Mucosa of rectum (tissue), 2 donors: ENCODE data around the gene CRYGA.

Source experiments
- H3K27ac ChIP-seq, 2 donors: one replicate each; pipeline ENCODE4 v1.7.0; 2013; ENCODE audit warnings: inconsistent platforms in 2 of 2, low read depth in 2 of 2, low read length in 2 of 2
- H3K27me3 ChIP-seq, 2 donors: one replicate each; pipeline ENCODE4 v1.7.0; 2013; ENCODE audit warnings: low read length in 2 of 2; ENCODE audit not compliant: control insufficient read depth in 2 of 2, insufficient read depth in 2 of 2
- H3K36me3 ChIP-seq, 2 donors: one replicate each; pipeline ENCODE4 v1.7.0; 2013; ENCODE audit warnings: low read length in 2 of 2; ENCODE audit not compliant: control insufficient read depth in 2 of 2, insufficient read depth in 2 of 2
- H3K4me1 ChIP-seq, 2 donors: one replicate each; pipeline ENCODE4 v1.7.0; 2013; ENCODE audit warnings: low read length in 2 of 2, mild to moderate bottlenecking in 1 of 2; ENCODE audit not compliant: control insufficient read depth in 2 of 2, insufficient read depth in 2 of 2
- H3K4me3 ChIP-seq, 2 donors: one replicate each; pipeline ENCODE4 v1.7.0; 2013; ENCODE audit warnings: low read length in 2 of 2
- H3K9ac ChIP-seq, 2 donors: one replicate each; pipeline ENCODE4 v1.7.0; 2013; ENCODE audit warnings: low read length in 2 of 2, low read depth in 1 of 2, mild to moderate bottlenecking in 1 of 2
- H3K9me3 ChIP-seq, 2 donors: one replicate each; pipeline ENCODE4 v1.7.0; 2013; ENCODE audit warnings: low read length in 2 of 2; ENCODE audit not compliant: control insufficient read depth in 2 of 2
- donor health status: healthy.
- donor health status: Normal muscosa, but diverticular disease.

The CRYGA gene

DNA sequence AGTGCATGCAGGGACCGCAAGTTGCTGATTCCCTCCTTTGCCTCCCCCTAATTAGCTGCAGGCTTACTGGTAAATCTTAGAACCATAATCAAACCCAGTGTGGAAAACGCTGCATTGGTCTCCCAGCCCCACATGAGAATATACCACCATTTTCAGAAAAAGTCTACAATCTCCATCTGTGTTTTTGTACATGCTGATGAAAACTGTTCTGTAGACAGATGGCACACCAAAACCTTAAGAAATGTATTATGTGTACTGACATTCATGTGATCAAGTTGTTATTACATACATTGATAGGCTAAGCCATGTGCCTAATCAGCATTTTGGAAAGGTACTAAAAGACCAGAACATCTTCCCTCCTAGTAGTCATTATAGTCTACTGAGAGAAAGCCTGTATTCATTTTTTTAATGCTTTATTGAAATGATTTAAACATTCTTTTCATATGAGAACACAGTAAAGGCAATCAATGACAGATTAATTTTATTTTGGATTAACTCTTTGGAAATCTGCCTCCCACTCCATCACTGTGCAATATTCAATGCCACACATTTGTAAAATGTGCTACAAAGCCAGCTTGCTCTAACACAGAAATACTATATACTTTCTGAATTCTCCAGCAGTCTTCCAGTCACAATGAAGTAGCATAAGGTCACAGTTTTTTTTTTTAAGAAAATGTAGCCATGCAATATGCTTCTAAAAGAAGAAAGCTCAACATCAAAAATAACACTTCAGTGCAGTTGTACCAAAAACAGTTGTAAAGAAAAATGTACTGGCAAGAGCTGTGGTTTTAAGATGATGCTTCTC lies 1.8 kb upstream of the CRYGA start:
- Histone ChIP-seq H3K27me3 (no peaks in the 10 kb centered on the region), H3K9me3 (no peaks in the 10 kb centered on the region), H3K4me3 (no peak overlapping the region), H3K36me3 (no peaks in the 10 kb centered on the region), H3K27ac (no peak overlapping the region), H3K9ac (no peak overlapping the region), H3K4me1 (no peaks in the 10 kb centered on the region)

DNA sequence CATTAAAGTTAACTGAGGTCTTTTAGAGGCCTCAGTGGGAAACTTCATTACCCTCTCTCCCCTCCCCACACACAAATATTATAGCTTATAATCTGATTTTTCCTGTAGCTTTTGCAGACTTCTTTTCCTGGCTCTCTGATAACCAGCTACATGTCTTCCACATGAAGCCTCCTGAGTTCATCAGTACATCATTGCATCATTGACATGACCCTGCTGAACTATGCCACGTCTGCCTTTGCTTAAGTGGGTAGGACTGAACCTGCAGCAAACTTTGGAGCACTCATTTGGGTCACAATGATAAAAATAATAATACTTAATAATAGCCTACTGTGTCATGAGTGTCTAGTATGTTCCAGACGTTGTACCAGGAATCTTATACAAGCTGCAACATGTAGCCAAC lies 7.0 kb downstream of the CRYGA start:
- H3K27me3 ChIP-seq = no peaks in the 10 kb centered on the region
- H3K27ac ChIP-seq = no peak overlapping the region
- no peak overlapping the region for H3K4me3 ChIP-seq
- H3K4me1 ChIP-seq = no peaks in the 10 kb centered on the region
- no peaks in the 10 kb centered on the region for H3K36me3 ChIP-seq
- H3K9ac ChIP-seq = no peak overlapping the region
- H3K9me3 ChIP-seq = no peaks in the 10 kb centered on the region

DNA sequence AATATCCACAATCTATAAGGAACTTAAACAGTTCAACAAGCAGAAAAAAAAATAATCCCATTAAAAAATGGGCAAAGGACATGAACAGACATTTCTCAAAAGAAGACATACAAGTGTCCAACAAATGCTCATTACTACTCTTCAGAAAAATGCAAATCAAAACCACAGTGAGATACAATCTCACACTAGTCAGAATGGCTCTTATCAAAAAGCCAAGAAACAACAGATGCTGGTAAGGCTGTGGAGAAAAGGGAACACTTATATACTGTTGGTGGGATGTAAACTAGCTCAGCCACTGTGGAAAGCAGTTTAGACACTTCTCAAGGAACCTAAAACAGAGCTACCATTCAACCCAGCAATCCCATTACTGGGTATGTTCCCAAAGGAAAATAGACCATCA lies 10.2 kb downstream of the CRYGA start:
- Histone ChIP-seq H3K4me3 (no peak overlapping the region), H3K27me3 (no peaks in the 10 kb centered on the region), H3K36me3 (no peaks in the 10 kb centered on the region), H3K27ac (no peak overlapping the region), H3K9ac (no peak overlapping the region), H3K9me3 (no peaks in the 10 kb centered on the region), H3K4me1 (no peaks in the 10 kb centered on the region)

GRCh38 chr2:208150956-208151355 lies 12.4 kb downstream of the CRYGA start:
- no peak overlapping the region for H3K9ac ChIP-seq
- no peaks in the 10 kb centered on the region for H3K9me3 ChIP-seq
- H3K27ac ChIP-seq = no peak overlapping the region
- no peaks in the 10 kb centered on the region for H3K27me3 ChIP-seq
- no peaks in the 10 kb centered on the region for H3K4me1 ChIP-seq
- no peaks in the 10 kb centered on the region for H3K36me3 ChIP-seq
- H3K4me3 ChIP-seq = no peak overlapping the region

- no peak overlapping the region for H3K9ac ChIP-seq
- no peaks in the 10 kb centered on the region for H3K4me1 ChIP-seq
- H3K4me3 ChIP-seq = no peak overlapping the region
- no peak overlapping the region for H3K27ac ChIP-seq
- H3K36me3 ChIP-seq = no peaks in the 10 kb centered on the region
- no peaks in the 10 kb centered on the region for H3K27me3 ChIP-seq
- H3K9me3 ChIP-seq = no peaks in the 10 kb centered on the region
Measured at GRCh38 chr2:208150094-208150493, 13.3 kb downstream of the CRYGA start.

GRCh38 chr2:208148803-208149202 lies 14.6 kb downstream of the CRYGA start:
- H3K4me1 ChIP-seq = no peaks in the 10 kb centered on the region
- no peak overlapping the region for H3K27ac ChIP-seq
- no peaks in the 10 kb centered on the region for H3K9me3 ChIP-seq
- no peaks in the 10 kb centered on the region for H3K27me3 ChIP-seq
- H3K9ac ChIP-seq = no peak overlapping the region
- no peak overlapping the region for H3K4me3 ChIP-seq
- no peaks in the 10 kb centered on the region for H3K36me3 ChIP-seq

DNA sequence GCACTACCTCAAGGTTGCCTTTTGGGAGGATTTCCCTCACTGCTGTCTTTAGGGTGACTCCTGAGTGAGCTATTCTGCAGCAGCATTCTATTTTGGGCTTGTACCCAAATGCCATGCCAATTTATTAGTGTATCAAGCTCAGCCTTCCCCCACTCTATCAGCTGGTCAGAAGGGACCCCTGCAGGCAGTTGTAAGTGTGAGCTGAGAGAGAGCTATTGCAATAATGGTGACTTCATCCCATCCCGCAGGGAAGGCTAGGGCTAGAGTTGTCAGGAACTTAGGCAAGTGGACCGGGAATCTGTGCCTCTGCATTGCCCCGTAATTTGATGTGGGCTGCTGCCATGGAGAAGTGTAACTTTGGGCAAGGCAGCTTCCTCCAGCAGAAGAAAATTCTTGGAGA lies 15.6 kb downstream of the CRYGA start:
- Histone ChIP-seq H3K4me3 (no peak overlapping the region), H3K9ac (no peak overlapping the region), H3K4me1 (no peaks in the 10 kb centered on the region), H3K36me3 (no peaks in the 10 kb centered on the region), H3K27me3 (no peaks in the 10 kb centered on the region), H3K27ac (no peak overlapping the region), H3K9me3 (no peaks in the 10 kb centered on the region)

GRCh38 chr2:208147008-208147407 lies 16.4 kb downstream of the CRYGA start:
- Histone ChIP-seq H3K9ac (no peak overlapping the region), H3K4me1 (no peaks in the 10 kb centered on the region), H3K9me3 (no peaks in the 10 kb centered on the region), H3K36me3 (no peaks in the 10 kb centered on the region), H3K27ac (no peak overlapping the region), H3K4me3 (no peak overlapping the region), H3K27me3 (no peaks in the 10 kb centered on the region)

GRCh38 chr2:208146006-208146405 lies 17.4 kb downstream of the CRYGA start, which contains the start of gene CRYGB:
Gene CRYGB (minus strand): TSS chr2:208146158. CDS start chr2:208146120, 38 bp downstream.
- no peaks in the 10 kb centered on the region for H3K4me1 ChIP-seq
- H3K27me3 ChIP-seq = no peaks in the 10 kb centered on the region
- H3K36me3 ChIP-seq = no peaks in the 10 kb centered on the region
- no peak within 1 kb of the TSS for H3K4me3 ChIP-seq
- H3K9ac ChIP-seq = no peak within 1 kb of the TSS
- H3K9me3 ChIP-seq = no peaks in the 10 kb centered on the region
- no peak within 1 kb of the TSS for H3K27ac ChIP-seq

DNA sequence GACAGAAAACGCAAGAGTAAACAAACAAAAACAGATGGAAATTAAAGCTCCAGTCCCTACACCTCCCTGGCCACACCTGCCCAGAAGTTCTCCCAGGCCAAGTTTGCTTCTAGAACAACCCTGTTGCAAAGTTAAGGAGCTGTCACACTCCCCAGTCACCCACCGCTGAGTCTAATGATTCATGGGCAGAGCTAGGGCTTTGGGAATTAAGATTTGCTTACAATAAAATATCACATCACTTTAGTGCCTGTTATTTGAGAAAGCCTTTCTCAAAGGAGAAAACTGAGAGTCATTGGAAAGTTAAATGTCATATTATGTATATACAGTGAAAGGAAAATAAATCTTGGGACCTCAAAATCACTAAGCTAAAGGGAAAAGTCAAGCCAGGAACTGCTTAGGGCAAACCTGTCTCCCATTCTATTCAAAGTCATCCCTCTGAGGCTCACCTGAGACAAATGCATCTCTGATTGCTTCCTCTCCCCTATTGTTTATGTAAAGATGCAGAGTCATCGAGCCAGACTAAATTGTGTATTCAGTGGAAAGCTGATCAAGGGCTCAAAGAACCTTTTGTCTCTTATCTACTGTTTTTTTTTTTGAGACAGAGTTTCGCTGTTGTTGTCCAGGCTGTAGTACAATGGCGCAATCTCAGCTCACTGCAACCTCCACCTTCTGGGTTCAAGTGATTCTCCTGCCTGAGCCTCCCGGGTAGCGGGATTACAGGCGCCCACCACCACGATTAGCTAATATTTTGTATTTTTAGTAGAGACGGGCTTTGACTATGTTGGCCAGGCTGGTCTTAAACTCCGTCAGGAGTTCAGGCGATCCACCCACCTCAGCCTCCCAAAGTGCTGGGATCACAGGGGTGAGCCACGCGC lies 20.2 kb downstream of the CRYGA start:
- Histone ChIP-seq H3K9me3 (no peaks in the 10 kb centered on the region), H3K4me3 (no peak overlapping the region), H3K9ac (no peak overlapping the region), H3K27me3 (no peaks in the 10 kb centered on the region), H3K4me1 (no peaks in the 10 kb centered on the region), H3K27ac (no peak overlapping the region), H3K36me3 (no peaks in the 10 kb centered on the region)
